T-cell (primary cell): ENCODE data around the gene PRR5L. TPM values are rescaled to one million over a fixed set of nuclear protein-coding genes. Genes with fewer than 3 reads are reported as not detected.
A peak's percentile ranks its signal among the peaks of the same experiment; 100 is the strongest.

Source experiments
- ATAC-seq, 4 experiments: fragments of 200-7000 bp in 3 of 4; fragments of 150-1000 bp in 1 of 4; cut with Tn5 transposase; replicated peaks in 1 of 4; 1 replicate in 3 of 4; 2 replicates in 1 of 4; pipeline ENCODE4 v1.10.0; 2021; ENCODE audit warnings: moderate library complexity in 3 of 4, mild to moderate bottlenecking in 2 of 4, moderate number of reproducible peaks in 1 of 4
- CTCF ChIA-PET, 2 donors: fragments of 300-600 bp; sonication (Branson Sonifier 250); formaldehyde crosslinking; loops; one replicate each; lab custom pipeline; 2022; ENCODE audit warnings: antibody characterized with exemption in 2 of 2; lab: Charles Lee
- POLR2A ChIA-PET, 2 donors: fragments of 300-600 bp; sonication (Branson Sonifier 250); formaldehyde crosslinking; loops; one replicate each; lab custom pipeline; 2022; ENCODE audit warnings: antibody characterized with exemption in 2 of 2; lab: Charles Lee
- DNase-seq, 35 experiments: peaks; one replicate each; pipeline versions ENCODE4 v3.0.0 to v3.0.0-alpha.2; 2013 to 2023
- H3K27ac ChIP-seq: one replicate; pipeline ENCODE4 v1.5.1; 2013; ENCODE audit warnings: low read length
- H3K27me3 ChIP-seq, 2 experiments: replicated peaks in 1 of 2; 1 replicate in 1 of 2; 2 replicates in 1 of 2; pipeline versions ENCODE4 v1.6.1 to v1.7.0; 2013; ENCODE audit warnings: low read length in 1 of 2, mixed read lengths in 1 of 2; ENCODE audit not compliant: control insufficient read depth in 2 of 2, insufficient read depth in 2 of 2; ENCODE audit errors: extremely low read depth in 1 of 2
- H3K36me3 ChIP-seq, 2 donors: 1 replicate in 1 of 2; 2 replicates in 1 of 2; pipeline versions ENCODE4 v1.6.1 to v1.7.0; 2013; ENCODE audit warnings: low read length in 1 of 2; ENCODE audit not compliant: control insufficient read depth in 2 of 2, insufficient read depth in 1 of 2; ENCODE audit errors: extremely low read depth in 1 of 2
- H3K4me1 ChIP-seq, 2 experiments: 1 replicate in 1 of 2; 2 replicates in 1 of 2; pipeline versions ENCODE4 v1.6.1 to v1.7.0; 2013; ENCODE audit warnings: low read length in 2 of 2, mixed read lengths in 1 of 2; ENCODE audit not compliant: insufficient read depth in 2 of 2, control insufficient read depth in 1 of 2; ENCODE audit errors: extremely low read depth in 1 of 2
- H3K4me3 ChIP-seq, 2 donors: 1 replicate in 1 of 2; 2 replicates in 1 of 2; pipeline versions ENCODE4 v1.5.1 to v1.7.0; 2013; ENCODE audit warnings: mild to moderate bottlenecking in 2 of 2, low read length in 1 of 2, moderate library complexity in 1 of 2; ENCODE audit not compliant: control insufficient read depth in 1 of 2; ENCODE audit errors: extremely low read depth in 1 of 2
- H3K9me3 ChIP-seq: 2 replicates; pipeline ENCODE4 v1.7.0; 2013
- H3K27ac Mint-ChIP-seq, 2 donors: one replicate each; pipeline ENCODE4 v1.8.0; 2020 to 2021; ENCODE audit warnings: mild to moderate bottlenecking in 2 of 2, mixed read lengths in 2 of 2
- H3K27me3 Mint-ChIP-seq, 2 donors: one replicate each; pipeline ENCODE4 v1.8.0; 2021 to 2022; ENCODE audit warnings: mixed read lengths in 2 of 2
- H3K36me3 Mint-ChIP-seq: one replicate; pipeline ENCODE4 v1.8.0; 2021; ENCODE audit warnings: mixed read lengths
- H3K4me1 Mint-ChIP-seq, 3 donors: one replicate each; pipeline ENCODE4 v1.8.0; 2020 to 2022; ENCODE audit warnings: mixed read lengths in 3 of 3, mild to moderate bottlenecking in 1 of 3
- H3K4me3 Mint-ChIP-seq, 3 donors: one replicate each; pipeline ENCODE4 v1.8.0; 2020 to 2022; ENCODE audit warnings: mild to moderate bottlenecking in 3 of 3, mixed read lengths in 3 of 3, moderate library complexity in 3 of 3
- H3K9me3 Mint-ChIP-seq, 3 donors: one replicate each; pipeline ENCODE4 v1.8.0; 2020 to 2022; ENCODE audit warnings: mixed read lengths in 3 of 3
- WGBS: methylation state at CpG from one replicate; pipeline ENCODE4 v1.1.5; 2013; ENCODE audit warnings: missing lambda C conversion rate; ENCODE audit not compliant: insufficient coverage; 5-methylcytosine and 5-hydroxymethylcytosine counted together
- total RNA-seq, 35 experiments: library from RNA in 6 of 35; stranded (reverse) in 6 of 35; fragments of 120-200 nt in 1 of 35; gene quantifications; one replicate each; pipeline versions ENCODE4 v1.2.1 to v1.2.4 and lab custom pipeline; 2013 to 2026

PRR5L gene
- total RNA-seq, 5 donors from 2014 or later (not counting 1 experiment from before 2014, with no cell fraction given) = 22.3 to 64.0 (median 31.3) TPM

DNA sequence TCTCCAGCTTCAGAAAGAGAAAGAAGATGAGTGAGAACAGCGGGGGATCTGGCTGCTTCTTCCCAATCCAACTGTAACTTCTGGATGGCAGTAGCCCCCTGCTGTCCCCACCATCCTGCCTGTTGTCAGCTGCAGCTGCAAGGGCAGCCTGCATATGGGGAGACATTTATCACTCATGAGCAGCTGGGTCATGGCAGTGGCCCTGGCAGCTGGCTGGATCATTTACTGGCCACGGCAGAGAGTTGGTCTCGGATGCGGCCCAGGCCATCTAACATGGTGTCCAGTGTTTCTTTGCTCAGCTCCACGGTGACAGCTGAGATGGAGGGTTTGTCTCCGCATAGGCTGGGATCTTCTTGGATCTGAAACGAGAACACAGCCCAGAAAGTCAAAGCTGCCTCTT is 21.7 kb upstream of the PRR5L start:
- H3K9me3 ChIP-seq = no peaks in the 10 kb centered on the region
- Mint-ChIP-seq H3K27me3 (no peaks in the 10 kb centered on the region), H3K4me3 (no peak overlapping the region), H3K36me3 (peaks cover 79% of the 10 kb centered on the region), H3K9me3 (peaks cover 3 to 7% (median 5%) of the 10 kb centered on the region in 3 donors), H3K4me1 (no peaks in the 10 kb centered on the region), H3K27ac (no peak overlapping the region)
- no peaks in the 10 kb centered on the region for H3K27me3 ChIP-seq
- CTCF ChIA-PET = no interaction called here
- WGBS = 92% methylated on average over 2 of the region's 7 CpGs
- H3K4me1 ChIP-seq = no peaks in the 10 kb centered on the region
- peaks cover 11 to 75% of the 10 kb centered on the region in 2 donors for H3K36me3 ChIP-seq
- POLR2A ChIA-PET = no interaction called here
- no peak for DNase-seq
- no peak for ATAC-seq
- no peak overlapping the region for H3K4me3 ChIP-seq
- H3K27ac ChIP-seq = no peak overlapping the region

DNA sequence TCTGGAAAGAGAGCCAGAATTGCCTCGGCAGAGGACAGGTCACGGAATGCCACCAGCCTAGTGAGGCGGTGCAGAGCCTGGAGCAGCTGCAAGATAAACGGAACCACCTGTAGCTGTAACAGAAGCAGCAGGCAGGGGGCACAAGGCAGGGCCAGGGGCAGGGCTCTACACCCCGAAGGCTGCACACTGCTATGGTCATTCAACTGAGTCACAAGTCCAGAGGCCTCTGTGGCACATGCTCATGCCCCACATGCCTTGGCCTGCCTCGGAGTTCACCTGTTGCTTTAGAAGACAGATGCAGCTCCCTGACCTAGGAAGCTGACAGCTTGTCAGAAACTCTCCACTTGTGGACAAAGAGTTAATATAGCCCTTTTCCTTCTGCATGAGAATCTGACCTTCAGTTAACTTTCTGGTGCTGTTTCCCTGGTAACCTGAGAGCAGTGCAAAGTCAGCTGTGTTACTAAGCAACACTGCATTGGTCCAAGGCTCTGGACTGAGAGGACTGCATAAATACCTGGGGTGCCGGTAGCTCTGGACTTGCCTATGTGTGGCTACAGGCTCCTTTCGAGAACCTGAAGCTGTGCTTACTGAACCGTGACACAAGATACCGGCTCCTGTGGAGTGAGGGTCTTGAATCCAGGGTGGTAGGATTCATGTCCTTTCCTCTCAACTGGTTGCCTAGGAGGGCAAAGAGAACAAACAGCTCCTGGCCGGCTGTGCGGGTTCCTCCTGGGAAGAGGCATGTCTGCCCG is 17.4 kb upstream of the PRR5L start:
- Mint-ChIP-seq H3K9me3 (peaks cover 0 to 11% (median 4%) of the 10 kb centered on the region in 3 donors), H3K27ac (no peak overlapping the region), H3K36me3 (peaks cover 65% of the 10 kb centered on the region), H3K4me1 (peaks cover 9 to 16% (median 16%) of the 10 kb centered on the region in 3 donors), H3K4me3 (no peak overlapping the region), H3K27me3 (no peaks in the 10 kb centered on the region)
- Histone ChIP-seq H3K4me1 (no peaks in the 10 kb centered on the region), H3K9me3 (no peaks in the 10 kb centered on the region), H3K36me3 (peaks cover 8 to 55% of the 10 kb centered on the region in 2 donors), H3K27ac (no peak overlapping the region), H3K4me3 (no peak overlapping the region), H3K27me3 (no peaks in the 10 kb centered on the region)
- ChIA-PET CTCF (no interaction called here), POLR2A (no interaction called here)
- ATAC-seq (no peak), DNase-seq (no peak)
- 94% methylated on average over 10 of the region's 13 CpGs for WGBS

DNA sequence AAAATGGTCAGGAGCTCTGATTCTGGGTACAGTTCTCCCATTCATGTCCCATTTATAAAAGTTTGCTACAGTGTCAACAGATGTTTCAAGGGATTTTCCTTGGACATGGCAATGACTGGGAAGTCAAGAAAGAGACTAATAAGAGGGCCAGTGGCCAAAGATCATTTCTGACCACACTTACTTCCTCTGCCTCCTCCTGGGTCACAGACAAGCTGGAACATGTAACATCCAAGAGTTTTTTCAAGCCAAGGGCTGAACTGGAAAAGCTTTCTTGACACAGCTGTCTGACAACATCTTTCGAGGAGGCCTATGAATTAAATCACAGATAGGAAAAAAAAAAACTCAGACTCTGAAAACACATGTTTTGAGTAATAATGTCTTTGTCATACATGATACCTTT is 15.6 kb upstream of the PRR5L start:
- Mint-ChIP-seq H3K27ac (no peak overlapping the region), H3K9me3 (peaks cover 0 to 11% (median 4%) of the 10 kb centered on the region in 3 donors), H3K4me1 (peaks cover 24 to 32% (median 30%) of the 10 kb centered on the region in 3 donors), H3K36me3 (peaks cover 55% of the 10 kb centered on the region), H3K4me3 (no peak overlapping the region), H3K27me3 (no peaks in the 10 kb centered on the region)
- CTCF ChIA-PET = no interaction called here
- ATAC-seq (no peak), DNase-seq (no peak)
- Histone ChIP-seq H3K9me3 (no peaks in the 10 kb centered on the region), H3K27me3 (no peaks in the 10 kb centered on the region), H3K4me3 (no peak overlapping the region), H3K4me1 (no peaks in the 10 kb centered on the region), H3K27ac (no peak overlapping the region), H3K36me3 (peaks cover 0 to 38% of the 10 kb centered on the region in 2 donors)
- WGBS = no CpG with 5 or more reads among the region's 1 CpG
- POLR2A ChIA-PET = interaction anchor here in 1 of 2 donors (0.6 kb wide), 1 partner anchor 1247 kb away, joined by 3 read pairs; no protein-coding TSS in a partner anchor

DNA sequence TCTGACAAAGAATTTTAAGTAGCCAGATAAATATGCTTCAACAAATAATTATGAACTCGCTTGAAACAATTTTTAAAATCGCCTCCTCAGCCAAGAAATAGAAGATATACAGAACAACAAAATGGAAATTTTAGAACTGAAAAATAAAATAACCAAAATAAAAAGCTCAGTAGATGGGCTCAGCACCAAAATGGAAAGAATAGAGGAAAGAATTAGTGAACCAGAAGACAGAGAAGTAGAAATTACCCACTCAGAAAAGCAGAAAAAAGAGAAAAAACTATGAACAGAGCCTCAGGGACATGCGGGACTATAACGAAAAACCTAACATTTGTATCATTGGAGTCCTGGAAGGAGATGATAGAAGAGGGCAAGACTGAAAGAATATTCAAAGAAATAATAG is 14.2 kb upstream of the PRR5L start:
- DNase-seq (no peak), ATAC-seq (no peak)
- Mint-ChIP-seq H3K36me3 (peaks cover 46% of the 10 kb centered on the region), H3K27ac (no peak overlapping the region), H3K27me3 (no peaks in the 10 kb centered on the region), H3K4me3 (no peak overlapping the region), H3K4me1 (peaks cover 33 to 43% (median 40%) of the 10 kb centered on the region in 3 donors), H3K9me3 (peaks cover 0 to 11% (median 4%) of the 10 kb centered on the region in 3 donors)
- POLR2A ChIA-PET = no interaction called here
- CTCF ChIA-PET = interaction anchor here in 1 of 2 donors (0.9 to 1.7 kb wide), 2 partner anchors 8 to 211 kb away, joined by 3 to 4 read pairs; no protein-coding TSS in a partner anchor
- no CpG with 5 or more reads among the region's 4 CpGs for WGBS
- Histone ChIP-seq H3K4me1 (no peaks in the 10 kb centered on the region), H3K36me3 (peaks cover 0 to 27% of the 10 kb centered on the region in 2 donors), H3K9me3 (no peaks in the 10 kb centered on the region), H3K4me3 (no peak overlapping the region), H3K27me3 (no peaks in the 10 kb centered on the region), H3K27ac (no peak overlapping the region)

DNA sequence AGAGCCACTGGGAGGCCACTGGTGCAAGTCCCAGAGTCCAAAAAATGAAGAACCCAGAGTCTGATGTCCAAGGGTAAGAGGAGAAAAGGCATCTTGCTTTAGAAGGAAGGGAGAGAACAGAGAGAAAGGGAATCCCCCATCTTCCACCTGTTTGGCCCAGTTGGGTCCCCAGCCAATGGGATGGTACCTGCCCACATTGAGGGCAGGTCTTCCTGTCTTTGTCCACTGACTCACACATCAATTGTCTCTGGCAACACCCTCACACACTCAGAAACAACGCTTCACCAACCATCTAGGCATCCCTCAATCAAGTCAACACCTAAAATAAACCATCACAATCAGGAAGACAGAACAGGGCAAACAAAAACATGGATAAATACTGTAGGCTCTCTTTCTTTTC is 13.2 kb upstream of the PRR5L start:
- DNase-seq (no peak), ATAC-seq (no peak)
- peaks cover 38 to 49% (median 45%) of the 10 kb centered on the region in 3 donors for H3K4me1 Mint-ChIP-seq
- peaks cover 0 to 11% (median 4%) of the 10 kb centered on the region in 3 donors for H3K9me3 Mint-ChIP-seq
- POLR2A ChIA-PET = no interaction called here
- no peak overlapping the region for H3K27ac Mint-ChIP-seq
- WGBS = no CpG with 5 or more reads among the region's 1 CpG
- Histone ChIP-seq H3K4me1 (no peaks in the 10 kb centered on the region), H3K4me3 (no peak overlapping the region), H3K27me3 (no peaks in the 10 kb centered on the region), H3K9me3 (no peaks in the 10 kb centered on the region), H3K36me3 (peaks cover 0 to 21% of the 10 kb centered on the region in 2 donors), H3K27ac (no peak overlapping the region)
- CTCF ChIA-PET = no interaction called here
- H3K4me3 Mint-ChIP-seq = no peak overlapping the region
- H3K36me3 Mint-ChIP-seq = peaks cover 37% of the 10 kb centered on the region
- H3K27me3 Mint-ChIP-seq = no peaks in the 10 kb centered on the region

DNA sequence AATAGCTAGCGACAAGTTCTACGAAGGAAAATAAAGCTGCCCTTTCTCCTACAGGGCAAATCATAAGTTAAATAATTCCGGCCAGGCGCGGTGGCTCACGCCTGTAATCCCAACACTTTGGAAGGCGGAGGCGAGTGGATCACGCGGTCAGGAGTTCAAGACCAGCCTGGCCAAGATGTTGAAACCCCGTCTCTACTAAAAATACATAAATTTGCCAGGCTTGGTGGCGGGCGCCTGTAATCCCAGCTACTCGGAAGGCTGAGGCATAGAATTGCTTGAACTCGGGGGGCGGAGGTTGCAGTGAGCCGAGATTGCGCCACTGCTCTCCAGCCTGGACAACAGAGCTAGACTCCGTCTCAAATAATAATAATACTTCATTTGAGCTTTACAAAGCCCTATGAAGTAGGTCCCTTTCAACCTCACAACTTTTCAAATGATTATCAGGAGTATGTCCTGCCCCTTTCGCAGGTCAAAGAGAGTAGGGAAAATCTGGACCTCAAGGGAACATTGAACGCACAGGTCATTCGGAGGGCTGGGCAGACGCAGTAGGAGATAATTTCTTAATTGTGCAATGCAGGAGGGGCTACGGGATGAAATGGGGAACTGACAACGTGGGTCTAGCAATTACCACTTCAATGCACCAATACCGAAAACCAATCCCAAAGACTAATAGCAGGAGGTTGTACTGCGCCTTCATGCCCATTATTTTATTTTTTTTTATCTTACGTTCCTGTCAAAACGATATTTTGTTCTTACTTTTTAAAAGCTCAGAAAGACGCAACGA is 7.5 kb upstream of the PRR5L start:
- WGBS = 68% methylated on average over 21 of the region's 31 CpGs
- POLR2A ChIA-PET = interaction anchor here (0.6 to 0.7 kb wide), 2 partner anchors 47 to 959 kb away, joined by 4 to 8 read pairs; no protein-coding TSS in a partner anchor
- H3K27me3 Mint-ChIP-seq = no peaks in the 10 kb centered on the region

More for the DNA sequence above, 7.5 kb upstream of the PRR5L start:
- DNase-seq (peak in 1 of 35 experiments; percentile 18), ATAC-seq (no peak)
- peaks cover 5 to 13% of the 10 kb centered on the region in 2 experiments for H3K4me1 ChIP-seq
- H3K4me1 Mint-ChIP-seq = peaks cover 47 to 60% (median 53%) of the 10 kb centered on the region in 3 donors
- H3K27me3 ChIP-seq = no peaks in the 10 kb centered on the region
- H3K4me3 Mint-ChIP-seq = peak overlapping the region; percentile 84 to 94 (median 94)
- peaks cover 8% of the 10 kb centered on the region for H3K36me3 Mint-ChIP-seq
- H3K36me3 ChIP-seq = no peaks in the 10 kb centered on the region
- peak overlapping the region; percentile 15 for H3K27ac ChIP-seq
- H3K27ac Mint-ChIP-seq = peak overlapping the region; percentile 88 to 93
- H3K4me3 ChIP-seq = peak overlapping the region; percentile 67 to 93
- CTCF ChIA-PET = interaction anchor here (0.6 to 7.6 kb wide), 6 partner anchors 64 to 801 kb away, joined by 3 to 91 read pairs (median 3); no protein-coding TSS in a partner anchor
- H3K9me3 Mint-ChIP-seq = no peaks in the 10 kb centered on the region
- H3K9me3 ChIP-seq = no peaks in the 10 kb centered on the region
